ENCODE data around the gene METTL9. TPM values are rescaled to one million over a fixed set of nuclear protein-coding genes. Genes with fewer than 3 reads are reported as not detected.
A peak's percentile ranks its signal among the peaks of the same experiment; 100 is the strongest.
"Not testable (repeated sequence)": the region's sequence is repeated elsewhere in the genome, so short reads cannot be mapped to it uniquely, and the experiment has no call there.

Gene METTL9
- total RNA-seq, 2 experiments from 2014 or later = 116 to 122 TPM

DNA sequence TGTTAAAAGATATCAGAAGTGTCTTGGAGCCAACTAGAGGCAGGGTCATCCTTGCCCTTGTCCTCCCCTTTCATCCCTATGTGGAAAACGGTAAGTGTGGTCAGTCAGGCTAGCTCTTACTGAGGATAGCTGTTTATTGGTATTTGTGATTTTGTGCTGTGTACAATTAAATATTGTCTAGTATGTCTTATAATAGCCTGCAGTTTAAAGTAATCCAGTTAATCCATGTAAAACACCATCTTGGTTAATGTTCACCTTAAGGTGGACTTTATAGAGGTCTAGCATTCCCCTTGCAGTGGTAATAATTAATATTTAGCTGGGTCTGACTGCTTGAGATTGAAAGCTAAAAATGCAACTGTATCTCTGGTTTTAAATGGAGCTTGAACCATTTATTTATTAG lies 25.6 kb downstream of the METTL9 start:
- Mint-ChIP-seq H3K27me3 (no peaks in the 10 kb centered on the region), H3K9me3 (peaks cover 3% of the 10 kb centered on the region), H3K4me3 (no peak overlapping the region), H3K27ac (no peak overlapping the region), H3K36me3 (ENCODE audit: low read depth) (peaks cover 51% of the 10 kb centered on the region), H3K4me1 (ENCODE audit: low read depth) (peaks cover 45% of the 10 kb centered on the region)
- ATAC-seq (no peak), DNase-seq (no peak)
- CTCF ChIA-PET = interaction anchor here (0.9 to 2.2 kb wide), 3 partner anchors 15 to 32 kb away, joined by 3 to 9 read pairs (median 4); no protein-coding TSS in a partner anchor
- POLR2A ChIA-PET = interaction anchor here (0.9 kb wide), 1 partner anchor 27 kb away, joined by 3 read pairs; no protein-coding TSS in a partner anchor
- TF ChIP-seq, protein P1, sequence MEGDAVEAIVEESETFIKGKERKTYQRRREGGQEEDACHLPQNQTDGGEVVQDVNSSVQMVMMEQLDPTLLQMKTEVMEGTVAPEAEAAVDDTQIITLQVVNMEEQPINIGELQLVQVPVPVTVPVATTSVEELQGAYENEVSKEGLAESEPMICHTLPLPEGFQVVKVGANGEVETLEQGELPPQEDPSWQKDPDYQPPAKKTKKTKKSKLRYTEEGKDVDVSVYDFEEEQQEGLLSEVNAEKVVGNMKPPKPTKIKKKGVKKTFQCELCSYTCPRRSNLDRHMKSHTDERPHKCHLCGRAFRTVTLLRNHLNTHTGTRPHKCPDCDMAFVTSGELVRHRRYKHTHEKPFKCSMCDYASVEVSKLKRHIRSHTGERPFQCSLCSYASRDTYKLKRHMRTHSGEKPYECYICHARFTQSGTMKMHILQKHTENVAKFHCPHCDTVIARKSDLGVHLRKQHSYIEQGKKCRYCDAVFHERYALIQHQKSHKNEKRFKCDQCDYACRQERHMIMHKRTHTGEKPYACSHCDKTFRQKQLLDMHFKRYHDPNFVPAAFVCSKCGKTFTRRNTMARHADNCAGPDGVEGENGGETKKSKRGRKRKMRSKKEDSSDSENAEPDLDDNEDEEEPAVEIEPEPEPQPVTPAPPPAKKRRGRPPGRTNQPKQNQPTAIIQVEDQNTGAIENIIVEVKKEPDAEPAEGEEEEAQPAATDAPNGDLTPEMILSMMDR (IDR thresholded peaks at IDR 0.05) = no peak
- intact Hi-C loops (cut with micrococcal nuclease) = no loop called here

DNA sequence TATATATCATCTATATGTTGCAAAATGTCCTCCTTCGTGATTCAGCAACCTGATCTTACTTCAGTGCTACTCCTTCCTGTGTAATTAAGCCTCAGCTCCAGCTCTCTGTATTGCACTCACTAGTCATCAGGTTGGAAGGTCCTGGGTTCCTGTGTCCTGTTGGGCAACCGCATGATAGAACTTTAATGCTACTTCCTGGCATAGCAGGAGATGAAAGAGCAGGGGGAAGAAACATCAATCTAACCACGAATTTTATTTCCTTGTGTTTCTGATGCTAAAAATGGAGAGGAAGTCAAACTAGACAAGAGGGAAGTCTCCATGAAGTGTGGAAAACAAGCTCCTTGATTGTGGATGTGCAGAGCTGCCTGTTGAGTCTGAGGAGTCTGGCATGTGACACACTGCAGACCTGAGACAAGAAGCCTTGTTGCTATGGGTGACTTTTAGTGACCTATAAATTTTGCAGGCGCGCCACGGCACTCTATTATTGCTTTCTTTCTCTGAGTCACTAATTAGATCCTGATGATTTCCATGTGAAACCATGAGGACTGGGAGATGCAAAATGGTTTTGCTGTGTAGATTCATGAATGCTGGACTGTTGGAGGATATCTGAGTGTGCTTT lies 27.4 kb downstream of the METTL9 start:
- ChIA-PET CTCF (interaction anchor here (1.3 to 2.2 kb wide), 3 partner anchors 11 to 31 kb away, joined by 4 to 9 read pairs (median 5); no protein-coding TSS in a partner anchor), POLR2A (interaction anchor here (0.7 kb wide), 1 partner anchor 19 kb away, joined by 3 read pairs; no protein-coding TSS in a partner anchor)
- Mint-ChIP-seq H3K27ac (peak overlapping the region; percentile 72), H3K9me3 (peaks cover 3% of the 10 kb centered on the region), H3K4me3 (no peak overlapping the region), H3K27me3 (no peaks in the 10 kb centered on the region), H3K36me3 (ENCODE audit: low read depth) (peaks cover 48% of the 10 kb centered on the region), H3K4me1 (ENCODE audit: low read depth) (peaks cover 37% of the 10 kb centered on the region)
- TF ChIP-seq, protein P1 (IDR thresholded peaks at IDR 0.05) = no peak
- ATAC-seq = peak; percentile 95
- DNase-seq = peak; percentile 45
- intact Hi-C loops (cut with micrococcal nuclease) = no loop called here

DNA sequence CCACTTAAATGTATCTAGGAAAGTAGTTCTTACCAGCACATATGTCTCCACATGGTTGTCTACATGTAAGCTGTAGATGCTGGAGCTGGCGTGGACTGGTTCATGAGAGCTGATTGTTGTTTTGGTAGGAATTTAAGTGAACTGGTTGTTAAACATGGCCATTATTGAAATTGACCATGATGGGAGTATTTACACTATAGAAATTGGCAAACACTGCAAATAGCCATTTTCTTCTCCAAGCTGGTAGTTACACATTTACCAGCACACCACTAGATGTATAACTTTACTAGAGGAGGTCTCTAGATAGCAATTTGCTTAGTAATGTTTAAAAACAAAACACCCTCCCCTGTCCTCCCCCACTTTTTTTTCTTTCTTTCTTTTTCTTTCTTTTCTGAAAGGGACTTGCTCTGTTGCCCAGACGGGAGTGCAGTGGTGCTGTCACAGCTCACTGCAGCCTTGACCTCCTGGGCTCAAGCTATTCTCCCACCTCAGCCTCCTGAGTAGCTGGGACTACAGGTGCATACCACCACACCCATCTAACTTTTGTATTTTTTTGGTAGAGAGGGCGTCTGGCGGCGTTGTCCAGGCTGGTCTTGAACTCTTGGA lies 28.8 kb downstream of the METTL9 start:
- no peaks in the 10 kb centered on the region for H3K27me3 Mint-ChIP-seq
- no peak overlapping the region for H3K4me3 Mint-ChIP-seq
- CTCF ChIA-PET = interaction anchor here (1.0 kb wide), 1 partner anchor 11 kb away, joined by 4 read pairs; no protein-coding TSS in a partner anchor
- no peak for DNase-seq
- TF ChIP-seq, protein P1 (IDR thresholded peaks at IDR 0.05) = no peak
- H3K4me1 Mint-ChIP-seq (ENCODE audit: low read depth) = peaks cover 41% of the 10 kb centered on the region
- peak overlapping the region; percentile 17 for H3K27ac Mint-ChIP-seq
- H3K9me3 Mint-ChIP-seq = peaks cover 3% of the 10 kb centered on the region
- ATAC-seq = no peak
- intact Hi-C loops (cut with micrococcal nuclease) = no loop called here
- H3K36me3 Mint-ChIP-seq (ENCODE audit: low read depth) = peaks cover 49% of the 10 kb centered on the region
- POLR2A ChIA-PET = interaction anchor here (0.6 kb wide), 1 partner anchor 10 kb away, joined by 3 read pairs; no protein-coding TSS in a partner anchor

DNA sequence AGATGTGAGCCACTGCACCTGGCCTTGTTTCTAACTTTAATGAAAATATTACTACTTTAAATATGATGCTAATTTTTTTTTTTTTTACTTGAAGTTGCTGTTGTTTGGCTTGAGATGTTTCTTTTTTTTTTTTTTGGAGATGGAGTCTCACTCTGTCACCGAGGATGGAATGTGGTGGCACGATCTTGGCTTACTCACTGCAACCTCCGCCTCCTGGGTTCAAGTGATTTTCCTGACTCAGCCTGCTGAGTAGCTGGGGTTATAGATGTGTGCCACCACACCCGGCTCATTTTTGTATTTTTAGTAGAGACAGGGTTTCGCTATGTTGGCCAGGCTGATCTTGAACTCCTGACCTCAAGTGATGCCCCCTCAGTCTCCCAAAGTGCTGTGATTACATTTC lies 29.4 kb downstream of the METTL9 start:
- Mint-ChIP-seq H3K36me3 (ENCODE audit: low read depth) (peaks cover 45% of the 10 kb centered on the region), H3K4me3 (no peak overlapping the region), H3K9me3 (peaks cover 3% of the 10 kb centered on the region), H3K27ac (no peak overlapping the region), H3K4me1 (ENCODE audit: low read depth) (peaks cover 44% of the 10 kb centered on the region), H3K27me3 (no peaks in the 10 kb centered on the region)
- ATAC-seq (no peak), DNase-seq (no peak)
- TF ChIP-seq, protein P1 (IDR thresholded peaks at IDR 0.05) = no peak
- intact Hi-C loops (cut with micrococcal nuclease) = no loop called here
- ChIA-PET CTCF (no interaction called here), POLR2A (interaction anchor here (1.1 kb wide), 1 partner anchor 19 kb away, joined by 3 read pairs; no protein-coding TSS in a partner anchor)

DNA sequence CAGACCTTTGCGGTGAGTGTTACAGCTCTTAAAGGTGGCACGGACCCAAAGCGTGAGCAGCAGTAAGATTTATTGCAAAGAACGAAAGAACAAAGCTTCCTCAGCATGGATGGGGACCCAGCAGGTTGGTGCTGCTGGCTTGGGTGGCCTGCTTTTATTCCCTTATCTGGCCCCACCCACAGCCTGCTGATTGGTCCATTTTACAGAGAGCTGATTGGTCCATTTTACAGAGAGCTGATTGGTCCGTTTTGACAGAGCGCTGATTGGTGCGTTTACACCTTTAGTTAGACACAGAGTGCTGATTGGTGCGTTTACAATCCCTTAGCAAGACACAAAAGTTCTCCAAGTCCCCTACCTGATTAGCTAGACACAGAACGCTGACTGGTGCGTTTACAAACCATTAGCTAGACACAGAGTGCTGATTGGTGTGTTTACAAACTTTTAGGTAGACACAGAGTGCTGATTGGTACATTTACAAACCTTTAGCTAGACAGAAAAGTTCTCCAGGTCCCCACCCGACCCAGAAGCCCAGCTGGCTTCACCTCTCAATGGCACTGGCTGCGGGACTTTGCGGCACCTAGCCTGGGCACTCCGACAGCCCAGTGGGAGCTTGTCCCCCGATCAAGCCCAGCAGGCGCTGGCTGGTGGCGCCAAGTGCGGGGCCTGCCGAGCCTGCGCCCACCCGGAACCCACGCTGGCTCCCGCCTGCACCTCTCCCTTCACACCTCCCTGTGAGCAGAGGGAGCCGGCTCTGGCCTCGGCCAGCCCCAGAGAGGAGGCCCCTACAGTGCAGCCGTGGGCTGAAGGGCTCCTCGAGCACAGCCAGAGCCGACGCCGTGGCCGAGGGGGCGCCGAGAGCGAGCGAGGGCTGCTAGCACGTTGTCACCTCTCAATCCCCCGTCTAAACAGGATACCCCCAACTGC lies 30.5 kb downstream of the METTL9 start:
- H3K9me3 Mint-ChIP-seq; H3K27me3 Mint-ChIP-seq; ATAC-seq; H3K4me3 Mint-ChIP-seq; H3K27ac Mint-ChIP-seq; DNase-seq; intact Hi-C loops (cut with micrococcal nuclease): not testable (repeated sequence)
- ChIA-PET POLR2A (interaction anchor here (1.1 kb wide), 1 partner anchor 21 kb away, joined by 3 read pairs; no protein-coding TSS in a partner anchor), CTCF (interaction anchor here (1.0 kb wide), 1 partner anchor 45 kb away, joined by 3 read pairs; no protein-coding TSS in a partner anchor)
- H3K36me3 Mint-ChIP-seq (ENCODE audit: low read depth) = peaks cover 45% of the 10 kb centered on the region
- H3K4me1 Mint-ChIP-seq (ENCODE audit: low read depth) = peaks cover 50% of the 10 kb centered on the region

DNA sequence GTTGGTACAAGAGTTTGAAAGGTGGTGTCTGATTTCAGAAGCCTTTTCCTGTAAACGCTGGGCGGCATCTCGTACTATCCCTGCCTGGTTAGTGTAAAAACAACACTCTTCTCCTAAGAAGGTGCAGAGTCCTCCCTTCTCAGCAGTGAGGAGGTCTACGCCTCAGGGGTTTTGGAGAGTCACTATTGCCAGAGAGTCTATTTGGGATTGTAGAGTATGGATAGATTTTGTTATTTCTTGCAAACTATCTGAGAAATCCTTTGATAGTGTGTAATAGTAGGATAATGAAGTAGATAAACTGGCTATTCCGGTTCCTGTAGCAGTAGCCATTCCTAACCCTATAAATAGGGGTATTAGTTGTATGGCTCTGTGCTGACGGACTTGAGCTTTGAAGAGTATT lies 31.5 kb downstream of the METTL9 start:
- POLR2A ChIA-PET; ATAC-seq; DNase-seq; H3K27ac Mint-ChIP-seq; intact Hi-C loops (cut with micrococcal nuclease); H3K27me3 Mint-ChIP-seq; H3K4me3 Mint-ChIP-seq; H3K9me3 Mint-ChIP-seq: not testable (repeated sequence)
- H3K4me1 Mint-ChIP-seq (ENCODE audit: low read depth) = peaks cover 40% of the 10 kb centered on the region
- H3K36me3 Mint-ChIP-seq (ENCODE audit: low read depth) = peaks cover 47% of the 10 kb centered on the region
- CTCF ChIA-PET = interaction anchor here (0.8 kb wide), 1 partner anchor 10 kb away, joined by 3 read pairs; no protein-coding TSS in a partner anchor

DNA sequence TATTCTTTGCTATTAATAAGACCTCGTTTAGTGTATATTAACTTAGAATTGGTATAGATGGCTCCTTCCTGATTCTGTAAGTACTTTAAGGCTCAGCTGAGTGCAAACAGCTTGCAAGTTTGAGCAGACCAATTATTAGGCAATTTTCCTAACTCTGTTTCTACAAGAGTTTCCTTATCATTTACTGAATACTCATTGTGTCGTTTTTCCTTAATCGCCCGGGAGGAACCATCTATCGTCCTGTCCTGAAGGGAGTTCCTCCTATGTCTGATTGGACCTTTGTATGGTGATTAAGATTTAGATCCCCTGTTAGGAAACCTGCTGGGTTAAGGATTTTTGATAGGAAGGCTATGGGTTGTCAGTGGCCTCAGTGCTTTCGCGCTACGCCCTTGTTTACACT lies 32.0 kb downstream of the METTL9 start:
- peaks cover 47% of the 10 kb centered on the region for H3K36me3 Mint-ChIP-seq (ENCODE audit: low read depth)
- H3K9me3 Mint-ChIP-seq; H3K27me3 Mint-ChIP-seq; H3K4me3 Mint-ChIP-seq; intact Hi-C loops (cut with micrococcal nuclease); DNase-seq; POLR2A ChIA-PET; ATAC-seq; H3K27ac Mint-ChIP-seq: not testable (repeated sequence)
- peaks cover 39% of the 10 kb centered on the region for H3K4me1 Mint-ChIP-seq (ENCODE audit: low read depth)
- CTCF ChIA-PET = interaction anchor here (0.8 kb wide), 1 partner anchor 10 kb away, joined by 3 read pairs; no protein-coding TSS in a partner anchor
